ENCODE data around the gene KLHL14.

DNA sequence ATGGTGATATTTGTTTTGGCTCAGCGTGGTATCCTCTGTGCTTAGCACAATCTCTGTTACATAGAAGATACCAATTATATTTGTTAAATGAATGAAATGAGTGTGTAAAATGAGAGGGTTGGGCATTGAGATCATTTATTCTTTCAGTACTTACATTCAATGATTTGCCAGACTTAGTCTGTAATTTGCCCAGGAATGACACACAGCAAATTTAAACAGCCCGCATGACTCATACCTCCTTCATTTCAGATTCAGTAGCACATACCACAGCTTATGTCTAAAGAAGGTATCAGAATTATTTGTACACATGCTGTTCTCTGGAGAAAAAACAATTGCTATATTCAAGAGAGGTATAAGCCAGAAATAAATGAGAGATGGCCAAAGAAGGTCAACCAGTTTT is 37.0 kb downstream of the KLHL14 start:
- TF ChIP-seq, protein P1, sequence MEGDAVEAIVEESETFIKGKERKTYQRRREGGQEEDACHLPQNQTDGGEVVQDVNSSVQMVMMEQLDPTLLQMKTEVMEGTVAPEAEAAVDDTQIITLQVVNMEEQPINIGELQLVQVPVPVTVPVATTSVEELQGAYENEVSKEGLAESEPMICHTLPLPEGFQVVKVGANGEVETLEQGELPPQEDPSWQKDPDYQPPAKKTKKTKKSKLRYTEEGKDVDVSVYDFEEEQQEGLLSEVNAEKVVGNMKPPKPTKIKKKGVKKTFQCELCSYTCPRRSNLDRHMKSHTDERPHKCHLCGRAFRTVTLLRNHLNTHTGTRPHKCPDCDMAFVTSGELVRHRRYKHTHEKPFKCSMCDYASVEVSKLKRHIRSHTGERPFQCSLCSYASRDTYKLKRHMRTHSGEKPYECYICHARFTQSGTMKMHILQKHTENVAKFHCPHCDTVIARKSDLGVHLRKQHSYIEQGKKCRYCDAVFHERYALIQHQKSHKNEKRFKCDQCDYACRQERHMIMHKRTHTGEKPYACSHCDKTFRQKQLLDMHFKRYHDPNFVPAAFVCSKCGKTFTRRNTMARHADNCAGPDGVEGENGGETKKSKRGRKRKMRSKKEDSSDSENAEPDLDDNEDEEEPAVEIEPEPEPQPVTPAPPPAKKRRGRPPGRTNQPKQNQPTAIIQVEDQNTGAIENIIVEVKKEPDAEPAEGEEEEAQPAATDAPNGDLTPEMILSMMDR (IDR thresholded peaks at IDR 0.05) = no peak
- TF ChIP-seq, protein P2, sequence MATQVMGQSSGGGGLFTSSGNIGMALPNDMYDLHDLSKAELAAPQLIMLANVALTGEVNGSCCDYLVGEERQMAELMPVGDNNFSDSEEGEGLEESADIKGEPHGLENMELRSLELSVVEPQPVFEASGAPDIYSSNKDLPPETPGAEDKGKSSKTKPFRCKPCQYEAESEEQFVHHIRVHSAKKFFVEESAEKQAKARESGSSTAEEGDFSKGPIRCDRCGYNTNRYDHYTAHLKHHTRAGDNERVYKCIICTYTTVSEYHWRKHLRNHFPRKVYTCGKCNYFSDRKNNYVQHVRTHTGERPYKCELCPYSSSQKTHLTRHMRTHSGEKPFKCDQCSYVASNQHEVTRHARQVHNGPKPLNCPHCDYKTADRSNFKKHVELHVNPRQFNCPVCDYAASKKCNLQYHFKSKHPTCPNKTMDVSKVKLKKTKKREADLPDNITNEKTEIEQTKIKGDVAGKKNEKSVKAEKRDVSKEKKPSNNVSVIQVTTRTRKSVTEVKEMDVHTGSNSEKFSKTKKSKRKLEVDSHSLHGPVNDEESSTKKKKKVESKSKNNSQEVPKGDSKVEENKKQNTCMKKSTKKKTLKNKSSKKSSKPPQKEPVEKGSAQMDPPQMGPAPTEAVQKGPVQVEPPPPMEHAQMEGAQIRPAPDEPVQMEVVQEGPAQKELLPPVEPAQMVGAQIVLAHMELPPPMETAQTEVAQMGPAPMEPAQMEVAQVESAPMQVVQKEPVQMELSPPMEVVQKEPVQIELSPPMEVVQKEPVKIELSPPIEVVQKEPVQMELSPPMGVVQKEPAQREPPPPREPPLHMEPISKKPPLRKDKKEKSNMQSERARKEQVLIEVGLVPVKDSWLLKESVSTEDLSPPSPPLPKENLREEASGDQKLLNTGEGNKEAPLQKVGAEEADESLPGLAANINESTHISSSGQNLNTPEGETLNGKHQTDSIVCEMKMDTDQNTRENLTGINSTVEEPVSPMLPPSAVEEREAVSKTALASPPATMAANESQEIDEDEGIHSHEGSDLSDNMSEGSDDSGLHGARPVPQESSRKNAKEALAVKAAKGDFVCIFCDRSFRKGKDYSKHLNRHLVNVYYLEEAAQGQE (IDR thresholded peaks at IDR 0.05; ENCODE audit: insufficient read depth in 1 of 2, low read depth in 2 of 2, low read length in 1 of 2) = no peak
- TF ChIP-seq POLR2AphosphoS5 (IDR thresholded peaks at IDR 0.05; ENCODE audit: low read depth, low read length) (no peak), SIN3A (IDR thresholded peaks at IDR 0.05; ENCODE audit: borderline replicate concordance, insufficient read depth, low read depth, low read length) (no peak), TCF7L2 (IDR thresholded peaks at IDR 0.05; ENCODE audit: low read depth, low read length) (no peak)
